Measurements from ENCODE around the gene SLC4A1. TPM values are rescaled to one million over a fixed set of nuclear protein-coding genes. Genes with fewer than 3 reads are reported as not detected.

SLC4A1 gene
- polyA plus RNA-seq, 1 of the 3 experiments (the other 2 are of a cell fraction), result not detected

- TF ChIP-seq IRF3 (IDR thresholded peaks at IDR 0.05; ENCODE audit: low read depth, low read length), result no peak
Measured at GRCh38 chr17:44287651-44288050, 19.7 kb upstream of the SLC4A1 start (continued).

GRCh38 chr17:44284024-44284400 lies 16.1 kb upstream of the SLC4A1 start:
- H3F3A ChIP-seq (replicated peaks; ENCODE audit: insufficient read depth), result no peaks in the 10 kb centered on the region
- no peaks in the 10 kb centered on the region for H4K20me1 ChIP-seq (ENCODE audit: insufficient read depth)
- no peaks in the 10 kb centered on the region for H3K79me2 ChIP-seq (ENCODE audit: insufficient read depth)
- ChIA-PET POLR2A (no interaction called here), CTCF (no interaction called here)
- H2AFZ ChIP-seq (ENCODE audit: low read depth), result no peak overlapping the region
- TF ChIP-seq MXI1 (IDR thresholded peaks at IDR 0.05; ENCODE audit: low read depth, low read length), result no peak
- TF ChIP-seq, protein P1, sequence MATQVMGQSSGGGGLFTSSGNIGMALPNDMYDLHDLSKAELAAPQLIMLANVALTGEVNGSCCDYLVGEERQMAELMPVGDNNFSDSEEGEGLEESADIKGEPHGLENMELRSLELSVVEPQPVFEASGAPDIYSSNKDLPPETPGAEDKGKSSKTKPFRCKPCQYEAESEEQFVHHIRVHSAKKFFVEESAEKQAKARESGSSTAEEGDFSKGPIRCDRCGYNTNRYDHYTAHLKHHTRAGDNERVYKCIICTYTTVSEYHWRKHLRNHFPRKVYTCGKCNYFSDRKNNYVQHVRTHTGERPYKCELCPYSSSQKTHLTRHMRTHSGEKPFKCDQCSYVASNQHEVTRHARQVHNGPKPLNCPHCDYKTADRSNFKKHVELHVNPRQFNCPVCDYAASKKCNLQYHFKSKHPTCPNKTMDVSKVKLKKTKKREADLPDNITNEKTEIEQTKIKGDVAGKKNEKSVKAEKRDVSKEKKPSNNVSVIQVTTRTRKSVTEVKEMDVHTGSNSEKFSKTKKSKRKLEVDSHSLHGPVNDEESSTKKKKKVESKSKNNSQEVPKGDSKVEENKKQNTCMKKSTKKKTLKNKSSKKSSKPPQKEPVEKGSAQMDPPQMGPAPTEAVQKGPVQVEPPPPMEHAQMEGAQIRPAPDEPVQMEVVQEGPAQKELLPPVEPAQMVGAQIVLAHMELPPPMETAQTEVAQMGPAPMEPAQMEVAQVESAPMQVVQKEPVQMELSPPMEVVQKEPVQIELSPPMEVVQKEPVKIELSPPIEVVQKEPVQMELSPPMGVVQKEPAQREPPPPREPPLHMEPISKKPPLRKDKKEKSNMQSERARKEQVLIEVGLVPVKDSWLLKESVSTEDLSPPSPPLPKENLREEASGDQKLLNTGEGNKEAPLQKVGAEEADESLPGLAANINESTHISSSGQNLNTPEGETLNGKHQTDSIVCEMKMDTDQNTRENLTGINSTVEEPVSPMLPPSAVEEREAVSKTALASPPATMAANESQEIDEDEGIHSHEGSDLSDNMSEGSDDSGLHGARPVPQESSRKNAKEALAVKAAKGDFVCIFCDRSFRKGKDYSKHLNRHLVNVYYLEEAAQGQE (IDR thresholded peaks at IDR 0.05; ENCODE audit: low read depth, low read length), result no peak
- no peak for TF ChIP-seq FOXM1 (IDR thresholded peaks at IDR 0.05; ENCODE audit: low read depth)
- no peak for TF ChIP-seq CHD2 (IDR thresholded peaks at IDR 0.05; ENCODE audit: low read length, partially characterized antibody)
- TF ChIP-seq SMC3 (IDR thresholded peaks at IDR 0.05; ENCODE audit: low read depth, low read length), result no peak
- TF ChIP-seq, protein P2, sequence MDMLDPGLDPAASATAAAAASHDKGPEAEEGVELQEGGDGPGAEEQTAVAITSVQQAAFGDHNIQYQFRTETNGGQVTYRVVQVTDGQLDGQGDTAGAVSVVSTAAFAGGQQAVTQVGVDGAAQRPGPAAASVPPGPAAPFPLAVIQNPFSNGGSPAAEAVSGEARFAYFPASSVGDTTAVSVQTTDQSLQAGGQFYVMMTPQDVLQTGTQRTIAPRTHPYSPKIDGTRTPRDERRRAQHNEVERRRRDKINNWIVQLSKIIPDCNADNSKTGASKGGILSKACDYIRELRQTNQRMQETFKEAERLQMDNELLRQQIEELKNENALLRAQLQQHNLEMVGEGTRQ (IDR thresholded peaks at IDR 0.05; ENCODE audit: borderline replicate concordance, low read depth, low read length), result no peak
- TF ChIP-seq TEAD4 (IDR thresholded peaks at IDR 0.05; ENCODE audit: borderline replicate concordance, insufficient read depth), result no peak
- no peak for TF ChIP-seq IRF3 (IDR thresholded peaks at IDR 0.05; ENCODE audit: low read depth, low read length)
- no peak for TF ChIP-seq YY1 (IDR thresholded peaks at IDR 0.05; ENCODE audit: low read depth)
- TF ChIP-seq NRF1 (IDR thresholded peaks at IDR 0.05; ENCODE audit: low read depth, low read length), result no peak
- no peak for TF ChIP-seq EP300 (IDR thresholded peaks at IDR 0.05; ENCODE audit: borderline replicate concordance in 1 of 2, low read depth in 1 of 2, low read length in 1 of 2)
- TF ChIP-seq JUND (IDR thresholded peaks at IDR 0.05), result no peak
- no peak for TF ChIP-seq TCF12 (IDR thresholded peaks at IDR 0.05)
- no peak for TF ChIP-seq MAX (IDR thresholded peaks at IDR 0.05; ENCODE audit: low read depth)
- TF ChIP-seq USF1 (IDR thresholded peaks at IDR 0.05; ENCODE audit: borderline replicate concordance, low read depth), result no peak
- TF ChIP-seq RAD21 (IDR thresholded peaks at IDR 0.05; ENCODE audit: low read length), result no peak
- no peak for TF ChIP-seq POLR2AphosphoS5 (IDR thresholded peaks at IDR 0.05; ENCODE audit: low read depth, low read length)
- TF ChIP-seq RCOR1 (IDR thresholded peaks at IDR 0.05; ENCODE audit: low read length), result no peak
- TF ChIP-seq FOXJ3 (CRISPR knock-in tag; IDR thresholded peaks at IDR 0.05), result no peak
- no peak overlapping the region for H3K27ac ChIP-seq (ENCODE audit: low read depth in 2 of 2, low read length in 1 of 2)
- H3K9me3 ChIP-seq, result no peaks in the 10 kb centered on the region
- H3K4me3 ChIP-seq (ENCODE audit: low read depth in 2 of 2, low read length in 1 of 2), result no peak overlapping the region
- no peaks in the 10 kb centered on the region; the same call in 1 of the 2 replicates for H3K27me3 ChIP-seq (ENCODE audit: insufficient read depth)
- H3K4me1 ChIP-seq (ENCODE audit: control insufficient read depth in 1 of 2, insufficient read depth in 2 of 2, low read depth in 1 of 2, low read length in 1 of 2), result no peaks in the 10 kb centered on the region
- no peak for DNase-seq
- H3K9ac ChIP-seq, result no peak overlapping the region
- no peaks in the 10 kb centered on the region for H3K9me2 ChIP-seq
- H3K4me2 ChIP-seq, result no peak overlapping the region
- WGBS (ENCODE audit: low lambda C conversion rate), result 40% methylated on average over 1 of the region's 4 CpGs
- no peaks in the 10 kb centered on the region for H3K36me3 ChIP-seq (replicated peaks in 1 of 2; ENCODE audit: control insufficient read depth in 1 of 2, insufficient read depth in 2 of 2, low read length in 1 of 2)
